ENCODE results near the gene RBX1. TPM values are rescaled to one million over a fixed set of nuclear protein-coding genes. Genes with fewer than 3 reads are reported as not detected.
A peak's percentile ranks its signal among the peaks of the same experiment; 100 is the strongest.

RBX1 gene
- total RNA-seq, 1 donor from 2014 or later: 60.4 TPM

DNA sequence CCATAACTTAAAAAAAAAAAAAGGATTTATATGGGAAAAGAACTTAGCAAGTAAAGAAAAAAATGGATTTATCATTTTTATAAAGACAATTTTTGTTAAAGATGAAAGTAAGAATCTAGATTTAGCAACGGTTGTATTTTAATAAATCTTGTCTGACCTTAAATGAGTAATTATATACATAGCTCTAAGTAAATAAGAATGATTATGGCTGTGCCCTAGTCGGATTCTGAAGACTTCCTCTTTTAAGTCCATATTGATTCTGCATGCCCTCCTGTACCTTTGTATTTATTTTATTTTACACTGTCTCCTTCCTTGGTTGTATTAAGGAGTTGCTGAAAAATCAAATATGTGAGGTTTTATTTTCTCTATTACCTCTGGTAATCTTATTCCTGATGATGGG is 7.1 kb downstream of the RBX1 start:
- no peaks in the 10 kb centered on the region for H3K27me3 Mint-ChIP-seq (ENCODE audit: low read depth)
- TF ChIP-seq, protein P1, sequence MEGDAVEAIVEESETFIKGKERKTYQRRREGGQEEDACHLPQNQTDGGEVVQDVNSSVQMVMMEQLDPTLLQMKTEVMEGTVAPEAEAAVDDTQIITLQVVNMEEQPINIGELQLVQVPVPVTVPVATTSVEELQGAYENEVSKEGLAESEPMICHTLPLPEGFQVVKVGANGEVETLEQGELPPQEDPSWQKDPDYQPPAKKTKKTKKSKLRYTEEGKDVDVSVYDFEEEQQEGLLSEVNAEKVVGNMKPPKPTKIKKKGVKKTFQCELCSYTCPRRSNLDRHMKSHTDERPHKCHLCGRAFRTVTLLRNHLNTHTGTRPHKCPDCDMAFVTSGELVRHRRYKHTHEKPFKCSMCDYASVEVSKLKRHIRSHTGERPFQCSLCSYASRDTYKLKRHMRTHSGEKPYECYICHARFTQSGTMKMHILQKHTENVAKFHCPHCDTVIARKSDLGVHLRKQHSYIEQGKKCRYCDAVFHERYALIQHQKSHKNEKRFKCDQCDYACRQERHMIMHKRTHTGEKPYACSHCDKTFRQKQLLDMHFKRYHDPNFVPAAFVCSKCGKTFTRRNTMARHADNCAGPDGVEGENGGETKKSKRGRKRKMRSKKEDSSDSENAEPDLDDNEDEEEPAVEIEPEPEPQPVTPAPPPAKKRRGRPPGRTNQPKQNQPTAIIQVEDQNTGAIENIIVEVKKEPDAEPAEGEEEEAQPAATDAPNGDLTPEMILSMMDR (IDR thresholded peaks at IDR 0.05; ENCODE audit: unreplicated experiment): no peak
- H3K9me3 Mint-ChIP-seq: no peaks in the 10 kb centered on the region
- H3K36me3 Mint-ChIP-seq: peaks cover 21% of the 10 kb centered on the region
- peaks cover 13% of the 10 kb centered on the region for H3K4me1 Mint-ChIP-seq
- no peak for DNase-seq (ENCODE audit: low spot score in 2 of 2, unreplicated experiment in 2 of 2)
- peak overlapping the region; percentile 9 for H3K27ac Mint-ChIP-seq
- no peak overlapping the region for H3K4me3 Mint-ChIP-seq

DNA sequence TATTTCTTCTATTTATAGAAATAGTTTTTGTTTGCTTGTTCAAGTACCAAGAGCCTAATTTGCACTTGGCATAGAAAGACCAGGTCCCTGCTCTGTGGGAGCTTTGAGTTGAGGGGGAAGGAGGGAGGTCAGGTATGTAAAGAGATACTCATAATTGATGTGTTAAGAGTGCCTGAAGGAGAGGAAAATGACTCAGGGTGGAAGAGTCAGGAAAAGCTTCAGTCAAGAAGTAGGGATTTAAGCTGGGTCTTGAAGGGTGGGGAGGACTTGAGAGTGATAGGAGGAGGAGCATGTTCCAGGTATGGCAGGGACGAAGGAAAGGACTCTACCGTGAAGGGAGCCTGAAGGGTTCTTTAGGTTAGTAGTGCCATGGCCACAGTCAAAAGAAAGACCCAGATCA is 9.0 kb downstream of the RBX1 start:
- Mint-ChIP-seq H3K27me3 (ENCODE audit: low read depth) (no peaks in the 10 kb centered on the region), H3K36me3 (peaks cover 26% of the 10 kb centered on the region), H3K4me3 (no peak overlapping the region), H3K4me1 (no peaks in the 10 kb centered on the region), H3K9me3 (no peaks in the 10 kb centered on the region), H3K27ac (peak overlapping the region; percentile 5)
- DNase-seq (ENCODE audit: low spot score in 2 of 2, unreplicated experiment in 2 of 2): no peak
- TF ChIP-seq, protein P1 (IDR thresholded peaks at IDR 0.05; ENCODE audit: unreplicated experiment): no peak

DNA sequence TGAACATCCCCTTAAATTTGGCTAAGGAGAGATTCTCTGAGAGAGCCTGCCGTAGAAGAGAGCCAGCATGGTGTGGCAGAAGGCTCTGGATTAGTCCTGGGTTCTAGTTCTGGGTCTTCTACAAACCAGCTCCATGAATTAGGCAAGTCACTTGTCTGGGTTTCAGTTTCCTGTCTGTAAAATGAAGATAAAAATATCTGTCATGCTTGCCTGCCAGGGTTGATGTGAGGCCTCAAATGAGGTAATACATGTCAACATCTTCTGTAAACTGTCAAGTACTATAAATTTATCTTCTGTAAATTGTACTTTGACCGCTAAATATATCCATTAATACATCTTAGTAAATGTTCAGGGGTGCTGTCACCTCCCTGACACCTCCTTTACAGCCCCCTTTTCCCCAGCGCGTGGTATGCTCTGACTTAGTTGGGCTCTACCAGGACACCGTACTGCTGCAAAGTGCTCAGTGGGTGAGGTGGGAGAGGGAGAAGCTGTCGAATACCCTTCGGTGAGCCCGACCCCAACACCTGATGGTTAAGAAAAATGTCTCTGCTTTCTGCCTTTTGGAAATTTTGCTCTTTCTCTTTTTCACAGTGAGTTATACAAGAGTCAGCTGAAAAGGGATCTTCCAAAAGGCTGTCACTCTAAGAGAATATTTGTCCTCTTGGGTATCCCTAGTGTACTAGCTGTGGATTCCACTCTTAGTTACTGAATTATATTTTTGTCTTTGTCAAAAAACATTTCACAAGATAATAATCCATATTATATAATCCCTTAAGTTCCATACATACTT is 15.0 kb downstream of the RBX1 start:
- Mint-ChIP-seq H3K4me1 (no peaks in the 10 kb centered on the region), H3K27me3 (ENCODE audit: low read depth) (no peaks in the 10 kb centered on the region), H3K9me3 (no peaks in the 10 kb centered on the region), H3K36me3 (peaks cover 33% of the 10 kb centered on the region), H3K4me3 (no peak overlapping the region), H3K27ac (no peak overlapping the region)
- TF ChIP-seq, protein P1 (IDR thresholded peaks at IDR 0.05; ENCODE audit: unreplicated experiment): no peak
- DNase-seq (ENCODE audit: low spot score in 2 of 2, unreplicated experiment in 2 of 2): no peak

DNA sequence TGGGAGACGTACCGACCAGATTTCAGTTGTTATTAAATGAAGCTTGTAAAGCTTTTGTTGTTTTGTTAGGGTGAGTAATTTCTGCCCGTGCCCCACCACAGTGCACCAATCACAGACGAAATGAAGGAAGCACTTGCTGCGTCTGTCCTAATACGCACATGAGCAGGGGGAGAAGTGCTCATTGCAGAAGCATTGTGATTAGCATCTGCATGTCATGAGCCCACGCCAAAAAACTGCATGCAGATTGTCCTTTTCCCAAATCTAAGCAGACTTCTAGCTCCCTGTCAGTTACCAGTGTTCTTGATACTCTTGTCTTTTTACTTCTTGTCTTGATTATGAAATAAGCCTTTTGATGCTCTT is 15.5 kb downstream of the RBX1 start:
- no peaks in the 10 kb centered on the region for H3K27me3 Mint-ChIP-seq (ENCODE audit: low read depth)
- TF ChIP-seq, protein P1 (IDR thresholded peaks at IDR 0.05; ENCODE audit: unreplicated experiment): no peak
- peak overlapping the region; percentile 62 for H3K27ac Mint-ChIP-seq
- H3K36me3 Mint-ChIP-seq: peaks cover 33% of the 10 kb centered on the region
- H3K4me3 Mint-ChIP-seq: no peak overlapping the region
- no peaks in the 10 kb centered on the region for H3K4me1 Mint-ChIP-seq
- no peaks in the 10 kb centered on the region for H3K9me3 Mint-ChIP-seq
- DNase-seq (ENCODE audit: low spot score in 2 of 2, unreplicated experiment in 2 of 2): no peak

DNA sequence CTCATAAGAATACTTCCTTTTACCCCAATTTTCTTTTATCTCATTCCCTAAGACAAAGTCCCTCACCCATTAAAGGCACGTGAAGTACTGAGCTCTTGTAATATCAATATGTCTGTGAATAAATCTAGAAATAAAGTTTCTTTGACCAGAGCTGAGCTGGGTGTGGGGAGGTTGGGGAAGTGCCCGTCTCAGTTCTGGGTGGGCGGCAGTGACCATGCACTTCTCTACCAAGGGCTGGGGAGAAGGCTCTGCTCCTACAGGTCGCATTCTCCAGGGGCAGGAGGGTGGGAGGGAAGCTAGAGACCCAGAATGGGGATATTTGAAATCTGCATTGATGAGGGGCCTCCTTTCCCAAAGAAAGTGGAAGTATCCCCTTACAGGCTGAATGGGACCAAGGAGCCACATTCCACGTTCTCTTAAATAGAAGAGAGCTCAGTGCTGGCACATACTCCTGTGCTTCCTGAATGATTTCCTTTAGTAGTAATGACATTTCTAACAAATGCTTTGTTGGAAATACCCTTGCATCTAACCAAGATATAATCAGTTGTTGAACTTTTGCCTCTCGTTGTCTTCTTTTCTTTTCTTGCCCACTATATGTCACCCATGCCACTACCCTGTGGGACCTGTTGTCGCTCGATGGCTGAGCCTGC is 16.1 kb downstream of the RBX1 start:
- no peak for DNase-seq (ENCODE audit: low spot score in 2 of 2, unreplicated experiment in 2 of 2)
- Mint-ChIP-seq H3K27me3 (ENCODE audit: low read depth) (no peaks in the 10 kb centered on the region), H3K4me1 (no peaks in the 10 kb centered on the region), H3K36me3 (peaks cover 33% of the 10 kb centered on the region), H3K4me3 (no peak overlapping the region), H3K9me3 (no peaks in the 10 kb centered on the region), H3K27ac (peak overlapping the region; percentile 62)
- TF ChIP-seq, protein P1 (IDR thresholded peaks at IDR 0.05; ENCODE audit: unreplicated experiment): no peak

Measured in mesothelial cell of epicardium (in vitro differentiated cells).